ENCODE measurements around the gene SPTBN1. TPM values are rescaled to one million over a fixed set of nuclear protein-coding genes. Genes with fewer than 3 reads are reported as not detected.

Gene SPTBN1
- total and polyA plus RNA-seq, 2 donors (not counting 3 experiments of a cell fraction or from before 2014, with no cell fraction given): 63.3 to 320 TPM

- CTCF ChIA-PET: interaction anchor here (1.1 to 5.1 kb wide), 4 partner anchors 9 to 57 kb away, joined by 4 to 23 read pairs (median 7); no protein-coding TSS in a partner anchor
Observed at GRCh38 chr2:54614819-54615218, 158.7 kb downstream of the SPTBN1 start.

More at GRCh38 chr2:54614819-54615218, 158.7 kb downstream of the SPTBN1 start:
- H3K27ac ChIP-seq (ENCODE audit: insufficient read depth, low read depth, low read length): peak overlapping the region; percentile 93
- peaks cover 21 to 25% of the 10 kb centered on the region in 2 experiments for H3K36me3 ChIP-seq (ENCODE audit: control insufficient read depth in 2 of 2, extremely low read depth in 1 of 2, insufficient read depth in 2 of 2, low read length in 2 of 2)
- TF ChIP-seq MYC (IDR thresholded peaks at IDR 0.05; ENCODE audit: low read depth, low read length) (no peak), POLR2A (IDR thresholded peaks at IDR 0.05; ENCODE audit: low read depth, low read length) (no peak), GATA2 (IDR thresholded peaks at IDR 0.05; ENCODE audit: insufficient read depth, insufficient read length, low read depth, low read length) (no peak), JUN (IDR thresholded peaks at IDR 0.05; ENCODE audit: borderline replicate concordance, insufficient read depth, insufficient read length, low read depth) (no peak), FOS (IDR thresholded peaks at IDR 0.05; ENCODE audit: borderline replicate concordance, insufficient read depth, low read length) (no peak), MAX (IDR thresholded peaks at IDR 0.05; ENCODE audit: insufficient read depth, insufficient read length) (no peak), EZH2 (IDR thresholded peaks at IDR 0.05; ENCODE audit: borderline replicate concordance, low read depth, low read length, severe bottlenecking) (no peak), POLR2AphosphoS5 (IDR thresholded peaks at IDR 0.05; ENCODE audit: insufficient read depth, low read depth, low read length) (no peak)
- TF ChIP-seq, protein P1, sequence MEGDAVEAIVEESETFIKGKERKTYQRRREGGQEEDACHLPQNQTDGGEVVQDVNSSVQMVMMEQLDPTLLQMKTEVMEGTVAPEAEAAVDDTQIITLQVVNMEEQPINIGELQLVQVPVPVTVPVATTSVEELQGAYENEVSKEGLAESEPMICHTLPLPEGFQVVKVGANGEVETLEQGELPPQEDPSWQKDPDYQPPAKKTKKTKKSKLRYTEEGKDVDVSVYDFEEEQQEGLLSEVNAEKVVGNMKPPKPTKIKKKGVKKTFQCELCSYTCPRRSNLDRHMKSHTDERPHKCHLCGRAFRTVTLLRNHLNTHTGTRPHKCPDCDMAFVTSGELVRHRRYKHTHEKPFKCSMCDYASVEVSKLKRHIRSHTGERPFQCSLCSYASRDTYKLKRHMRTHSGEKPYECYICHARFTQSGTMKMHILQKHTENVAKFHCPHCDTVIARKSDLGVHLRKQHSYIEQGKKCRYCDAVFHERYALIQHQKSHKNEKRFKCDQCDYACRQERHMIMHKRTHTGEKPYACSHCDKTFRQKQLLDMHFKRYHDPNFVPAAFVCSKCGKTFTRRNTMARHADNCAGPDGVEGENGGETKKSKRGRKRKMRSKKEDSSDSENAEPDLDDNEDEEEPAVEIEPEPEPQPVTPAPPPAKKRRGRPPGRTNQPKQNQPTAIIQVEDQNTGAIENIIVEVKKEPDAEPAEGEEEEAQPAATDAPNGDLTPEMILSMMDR (IDR thresholded peaks at IDR 0.05; ENCODE audit: extremely low read depth in 1 of 2, insufficient read depth in 1 of 2, low read depth in 1 of 2, low read length in 2 of 2): no peak
- BruUV-seq (replicated peaks): no TSS peak
- intact Hi-C loops (cut with micrococcal nuclease): loop anchor here (1.0 to 10.0 kb wide), 5 partner anchors 19 to 410 kb away; no protein-coding TSS in a partner anchor
- dilution Hi-C loops (cut with MboI; ENCODE audit: extremely low pct_ligation_motif_present, low sequenced_read_pairs): no loop called here
- H3K9me3 ChIP-seq (replicated peaks; ENCODE audit: control insufficient read depth, insufficient read depth, low read length): no peaks in the 10 kb centered on the region
- POLR2A ChIA-PET: no interaction called here
- H2AFZ ChIP-seq (ENCODE audit: low read depth, low read length): no peak overlapping the region
- FAIRE-seq: no peak
- H3K79me2 ChIP-seq (ENCODE audit: control insufficient read depth, insufficient read depth, low read length): peaks cover 53% of the 10 kb centered on the region
- no peaks in the 10 kb centered on the region for H4K20me1 ChIP-seq (replicated peaks; ENCODE audit: control insufficient read depth, extremely low read depth, insufficient read depth, low read length)
- no peaks in the 10 kb centered on the region for H3K27me3 ChIP-seq (ENCODE audit: control insufficient read depth in 2 of 2, insufficient read depth in 2 of 2, low read length in 2 of 2)
- no peaks in the 10 kb centered on the region for H3K9me1 ChIP-seq (replicated peaks; ENCODE audit: control insufficient read depth, extremely low read depth, insufficient read depth, low read length)
- peaks cover 44% of the 10 kb centered on the region for H3K4me1 ChIP-seq (ENCODE audit: control insufficient read depth, extremely low read depth, insufficient read depth, low read length)
- no peak overlapping the region for H3K9ac ChIP-seq (replicated peaks; ENCODE audit: extremely low read depth, insufficient read depth, low read length)
- no peak overlapping the region for H3K4me2 ChIP-seq (ENCODE audit: insufficient read depth, low read length)
- H3K4me3 ChIP-seq (replicated peaks in 1 of 3; ENCODE audit: insufficient read depth in 1 of 3, low read depth in 1 of 3, low read length in 3 of 3): no peak overlapping the region
- no peak for DNase-seq (ENCODE audit: low read depth, low spot score)
